ENCODE measurements around the gene ACSS1.

ACSS1 gene

DNA sequence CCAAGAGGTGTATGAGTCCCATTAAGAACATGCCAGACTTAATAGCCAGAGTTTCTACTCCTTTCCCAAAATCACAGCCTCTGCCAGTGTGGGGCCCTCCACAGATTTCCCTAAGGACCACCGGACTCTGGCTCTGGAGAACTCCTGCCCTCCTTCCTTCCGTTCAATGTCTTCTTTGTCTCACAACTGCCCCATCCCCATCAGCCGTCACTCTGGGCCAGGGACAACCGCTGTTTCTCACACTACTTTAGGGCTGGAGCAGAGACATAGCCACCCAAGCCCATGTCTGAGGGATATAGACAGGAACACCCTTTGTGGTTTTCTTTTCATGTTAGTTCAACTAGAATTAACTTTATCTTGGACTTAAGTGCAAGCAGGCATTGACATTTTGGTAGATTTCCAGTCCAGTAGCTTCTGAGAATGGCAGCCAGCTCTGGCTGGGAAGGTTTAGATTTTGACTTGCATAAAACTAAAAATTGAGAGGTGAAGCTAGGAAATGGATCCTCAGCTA lies 6.7 kb upstream of the ACSS1 start:
- no peaks in the 10 kb centered on the region for H3K4me1 ChIP-seq (ENCODE audit: insufficient read depth, poor library complexity, severe bottlenecking)

DNA sequence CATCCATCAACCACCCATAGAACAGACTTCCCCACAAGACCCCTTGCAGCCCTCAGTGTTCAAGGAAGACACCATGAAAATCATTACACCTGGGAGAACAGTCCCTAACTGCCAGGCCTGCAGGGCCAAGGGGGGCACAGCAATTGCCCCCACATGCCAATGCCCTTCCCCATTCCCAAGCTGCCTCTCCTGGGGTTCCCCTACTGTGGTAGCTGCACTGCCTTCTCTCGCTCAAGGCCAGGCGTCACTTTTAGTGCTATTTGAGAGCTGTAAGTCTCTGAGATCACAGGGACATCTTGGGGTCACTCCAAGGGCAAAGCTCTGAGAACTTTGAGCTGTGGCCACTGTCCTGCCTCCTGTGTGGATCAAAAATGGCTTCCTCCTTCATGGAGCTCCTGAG lies 6.0 kb upstream of the ACSS1 start:
- H3K27me3 ChIP-seq (ENCODE audit: insufficient read depth, poor library complexity, severe bottlenecking), result peaks cover 15% of the 10 kb centered on the region
- H3K27ac ChIP-seq (ENCODE audit: poor library complexity, severe bottlenecking), result no peak overlapping the region
- no peaks in the 10 kb centered on the region for H3K4me1 ChIP-seq (ENCODE audit: insufficient read depth, poor library complexity, severe bottlenecking)
- peak; percentile 26 for DNase-seq (ENCODE audit: low spot score)
- no peaks in the 10 kb centered on the region for H3K36me3 ChIP-seq (ENCODE audit: low read depth)
- TF ChIP-seq, protein P1, sequence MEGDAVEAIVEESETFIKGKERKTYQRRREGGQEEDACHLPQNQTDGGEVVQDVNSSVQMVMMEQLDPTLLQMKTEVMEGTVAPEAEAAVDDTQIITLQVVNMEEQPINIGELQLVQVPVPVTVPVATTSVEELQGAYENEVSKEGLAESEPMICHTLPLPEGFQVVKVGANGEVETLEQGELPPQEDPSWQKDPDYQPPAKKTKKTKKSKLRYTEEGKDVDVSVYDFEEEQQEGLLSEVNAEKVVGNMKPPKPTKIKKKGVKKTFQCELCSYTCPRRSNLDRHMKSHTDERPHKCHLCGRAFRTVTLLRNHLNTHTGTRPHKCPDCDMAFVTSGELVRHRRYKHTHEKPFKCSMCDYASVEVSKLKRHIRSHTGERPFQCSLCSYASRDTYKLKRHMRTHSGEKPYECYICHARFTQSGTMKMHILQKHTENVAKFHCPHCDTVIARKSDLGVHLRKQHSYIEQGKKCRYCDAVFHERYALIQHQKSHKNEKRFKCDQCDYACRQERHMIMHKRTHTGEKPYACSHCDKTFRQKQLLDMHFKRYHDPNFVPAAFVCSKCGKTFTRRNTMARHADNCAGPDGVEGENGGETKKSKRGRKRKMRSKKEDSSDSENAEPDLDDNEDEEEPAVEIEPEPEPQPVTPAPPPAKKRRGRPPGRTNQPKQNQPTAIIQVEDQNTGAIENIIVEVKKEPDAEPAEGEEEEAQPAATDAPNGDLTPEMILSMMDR (IDR thresholded peaks at IDR 0.05; ENCODE audit: poor library complexity, severe bottlenecking), result no peak
- no peak overlapping the region for H3K4me3 ChIP-seq (ENCODE audit: severe bottlenecking)
- no peaks in the 10 kb centered on the region for H3K9me3 ChIP-seq (ENCODE audit: severe bottlenecking)
- ATAC-seq (ENCODE audit: low read depth), result no peak

More for the DNA sequence above, 6.7 kb upstream of the ACSS1 start:
- DNase-seq (ENCODE audit: low spot score) (peak; percentile 23), ATAC-seq (ENCODE audit: low read depth) (no peak)
- Histone ChIP-seq H3K27ac (ENCODE audit: poor library complexity, severe bottlenecking) (no peak overlapping the region), H3K9me3 (ENCODE audit: severe bottlenecking) (no peaks in the 10 kb centered on the region), H3K27me3 (ENCODE audit: insufficient read depth, poor library complexity, severe bottlenecking) (peaks cover 18% of the 10 kb centered on the region), H3K4me3 (ENCODE audit: severe bottlenecking) (no peak overlapping the region), H3K36me3 (ENCODE audit: low read depth) (no peaks in the 10 kb centered on the region)
- TF ChIP-seq, protein P1 (IDR thresholded peaks at IDR 0.05; ENCODE audit: poor library complexity, severe bottlenecking), result no peak

DNA sequence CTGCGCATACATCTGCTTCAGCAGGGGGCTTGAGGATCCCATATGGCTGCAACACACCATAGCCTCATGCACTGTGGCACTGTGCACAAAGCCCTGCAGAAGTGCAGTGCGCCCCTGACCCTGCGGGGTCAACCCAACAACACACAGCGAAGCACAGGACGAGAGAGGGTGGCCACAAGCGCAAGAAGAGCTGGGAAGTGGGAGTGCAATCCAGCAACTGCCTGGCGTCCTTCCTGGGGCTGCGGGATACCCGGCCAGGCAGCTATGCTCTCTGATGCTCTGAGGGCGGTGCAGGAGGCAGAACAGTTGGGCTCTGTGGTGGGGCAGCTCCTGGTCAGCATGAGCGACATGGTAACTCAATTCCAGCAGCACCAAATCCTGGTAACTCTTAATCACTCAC lies 5.6 kb upstream of the ACSS1 start:
- ATAC-seq (ENCODE audit: low read depth) (no peak), DNase-seq (ENCODE audit: low spot score) (peak; percentile 39)
- H3K27me3 ChIP-seq (ENCODE audit: insufficient read depth, poor library complexity, severe bottlenecking), result peaks cover 12% of the 10 kb centered on the region

DNA sequence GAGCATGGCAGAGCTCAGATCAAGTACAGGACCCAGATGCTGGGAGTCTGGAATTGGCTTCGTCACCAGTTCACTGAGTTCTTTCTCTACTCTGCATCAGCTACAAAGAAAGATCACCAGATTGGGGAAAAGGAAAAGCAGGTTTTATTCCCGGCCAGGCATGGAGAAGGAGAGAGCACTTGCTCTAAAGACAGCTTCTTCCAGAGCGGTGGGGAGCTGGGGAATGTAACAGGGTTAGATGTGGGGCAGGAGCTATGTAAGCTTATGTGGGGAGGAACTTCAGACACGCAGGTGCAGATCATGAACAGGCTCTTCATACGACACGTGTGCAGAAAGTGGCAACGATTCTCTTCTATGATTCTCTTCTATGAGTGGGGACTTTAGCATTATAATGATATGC lies 4.9 kb upstream of the ACSS1 start:
- no peaks in the 10 kb centered on the region for H3K9me3 ChIP-seq (ENCODE audit: severe bottlenecking)
- no peaks in the 10 kb centered on the region for H3K36me3 ChIP-seq (ENCODE audit: low read depth)
- no peak overlapping the region for H3K4me3 ChIP-seq (ENCODE audit: severe bottlenecking)
- ATAC-seq (ENCODE audit: low read depth) (no peak), DNase-seq (ENCODE audit: low spot score) (peak; percentile 11)
- H3K27me3 ChIP-seq (ENCODE audit: insufficient read depth, poor library complexity, severe bottlenecking), result peaks cover 7% of the 10 kb centered on the region
- no peaks in the 10 kb centered on the region for H3K4me1 ChIP-seq (ENCODE audit: insufficient read depth, poor library complexity, severe bottlenecking)
- TF ChIP-seq, protein P1 (IDR thresholded peaks at IDR 0.05; ENCODE audit: poor library complexity, severe bottlenecking), result no peak
- H3K27ac ChIP-seq (ENCODE audit: poor library complexity, severe bottlenecking), result no peak overlapping the region

More for the DNA sequence above, 5.6 kb upstream of the ACSS1 start:
- no peak overlapping the region for H3K27ac ChIP-seq (ENCODE audit: poor library complexity, severe bottlenecking)
- no peaks in the 10 kb centered on the region for H3K36me3 ChIP-seq (ENCODE audit: low read depth)
- TF ChIP-seq, protein P1 (IDR thresholded peaks at IDR 0.05; ENCODE audit: poor library complexity, severe bottlenecking), result no peak
- no peaks in the 10 kb centered on the region for H3K9me3 ChIP-seq (ENCODE audit: severe bottlenecking)
- H3K4me1 ChIP-seq (ENCODE audit: insufficient read depth, poor library complexity, severe bottlenecking), result no peaks in the 10 kb centered on the region
- H3K4me3 ChIP-seq (ENCODE audit: severe bottlenecking), result no peak overlapping the region

DNA sequence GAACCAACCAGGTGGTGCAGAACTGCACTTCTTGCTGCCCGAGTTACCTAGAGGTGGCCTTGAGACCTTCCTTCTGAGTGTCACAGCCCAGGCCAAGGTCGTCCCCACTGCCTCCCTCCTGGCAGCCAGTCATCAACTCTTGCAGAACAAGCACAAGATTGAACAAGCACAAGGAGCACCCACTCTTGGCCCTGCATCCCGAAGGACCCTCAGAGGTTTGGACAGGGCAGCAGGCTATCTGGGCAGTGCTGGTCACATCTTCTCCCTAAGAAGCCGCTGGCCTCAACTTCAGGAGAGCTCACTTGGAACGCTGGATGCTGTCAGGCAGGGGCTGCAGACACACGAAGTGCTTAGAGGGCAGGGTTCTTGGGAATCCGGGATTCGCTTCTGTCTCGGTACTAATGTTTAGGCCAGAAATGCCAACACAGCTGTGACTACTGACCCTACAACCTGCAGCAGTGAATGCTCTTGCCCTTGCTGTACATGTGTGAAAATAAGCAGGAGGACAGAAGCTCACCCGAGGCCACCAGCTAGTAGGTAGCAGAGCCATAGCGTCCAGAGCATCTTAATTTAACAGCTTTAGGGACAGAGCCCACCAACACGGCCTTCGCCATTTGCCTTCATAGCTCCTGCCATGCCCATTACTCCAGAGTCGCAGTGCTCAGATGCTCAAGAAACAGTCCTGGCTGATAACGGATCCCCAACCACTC lies 4.0 kb upstream of the ACSS1 start:
- Histone ChIP-seq H3K27me3 (ENCODE audit: insufficient read depth, poor library complexity, severe bottlenecking) (peaks cover 7% of the 10 kb centered on the region), H3K9me3 (ENCODE audit: severe bottlenecking) (no peaks in the 10 kb centered on the region), H3K4me3 (ENCODE audit: severe bottlenecking) (no peak overlapping the region), H3K27ac (ENCODE audit: poor library complexity, severe bottlenecking) (no peak overlapping the region), H3K36me3 (ENCODE audit: low read depth) (no peaks in the 10 kb centered on the region), H3K4me1 (ENCODE audit: insufficient read depth, poor library complexity, severe bottlenecking) (no peaks in the 10 kb centered on the region)
- DNase-seq (ENCODE audit: low spot score) (peak; percentile 49), ATAC-seq (ENCODE audit: low read depth) (no peak)
- TF ChIP-seq, protein P1 (IDR thresholded peaks at IDR 0.05; ENCODE audit: poor library complexity, severe bottlenecking), result no peak
